Body of pancreas (tissue), 4 donors: Measurements from ENCODE around the gene NBDY. TPM values are rescaled to one million over a fixed set of nuclear protein-coding genes. Genes with fewer than 3 reads are reported as not detected.

ENCODE experiments used
- ATAC-seq: fragments of 150-250 bp; one replicate; pipeline ENCODE4 v1.9.1; 2016
- DNase-seq, 4 donors: peaks; one replicate each; pipeline ENCODE4 v3.0.0-alpha.2; 2019
- H3K27ac ChIP-seq, 4 donors: fragments of 200-600 bp; sonication (generic); 1 replicate in 3 of 4; 2 replicates in 1 of 4; pipeline versions ENCODE4 v1.5.1 to v1.6.1; 2016 to 2019; ENCODE audit warnings: mild to moderate bottlenecking in 1 of 4, mixed read lengths in 1 of 4, moderate library complexity in 1 of 4
- H3K27me3 ChIP-seq, 2 donors: fragments of 200-600 bp; sonication (generic); one replicate each; pipeline ENCODE4 v1.6.0; 2016; ENCODE audit warnings: mild to moderate bottlenecking in 1 of 2
- H3K36me3 ChIP-seq, 2 donors: fragments of 200-600 bp; sonication (generic); replicated peaks in 1 of 2; 2 replicates each; pipeline ENCODE4 v1.5.1; 2016; ENCODE audit warnings: low read depth in 2 of 2; ENCODE audit not compliant: insufficient read depth in 1 of 2
- H3K4me1 ChIP-seq: fragments of 200-600 bp; sonication (generic); one replicate; pipeline ENCODE4 v1.6.0; 2016
- H3K4me3 ChIP-seq, 2 donors: fragments of 200-600 bp; sonication (generic); 1 replicate in 1 of 2; 2 replicates in 1 of 2; pipeline ENCODE4 v1.5.1; 2016 to 2019
- H3K9me3 ChIP-seq, 3 donors: fragments of 200-600 bp; sonication (generic); 1 replicate in 2 of 3; 2 replicates in 1 of 3; pipeline ENCODE4 v1.5.1; 2016
- CTCF ChIP-seq, 7 experiments: fragments of 450-650 bp in 4 of 7; fragments of 200-600 bp in 3 of 7; sonication (generic) in 3 of 7; IDR thresholded peaks; one replicate each; pipeline ENCODE4 v1.5.1; 2016 to 2019; ENCODE audit warnings: antibody characterized with exemption in 7 of 7
- POLR2A ChIP-seq, 3 donors: fragments of 450-650 bp; IDR thresholded peaks; one replicate each; pipeline ENCODE4 v1.6.1; 2016; ENCODE audit warnings: antibody characterized with exemption in 3 of 3, mild to moderate bottlenecking in 2 of 3
- WGBS, 2 donors: methylation state at CpG; one replicate each; pipeline ENCODE4 v1.1.5; 2017; 5-methylcytosine and 5-hydroxymethylcytosine counted together
- intact Hi-C: fragments of 100-400 bp; cut with DNase I; formaldehyde crosslinking; loops from one replicate; pipeline ENCODE4 v1.15.1; 2023
- total RNA-seq, 2 donors: library from RNA; depleted of rRNA; stranded (reverse); fragments of >200 nt; gene quantifications; one replicate each; pipeline ENCODE4 v1.1.0, GENCODE V29; 2016

NBDY gene
- total RNA-seq, 2 donors from 2014 or later: 3.6 to 12.2 TPM

GRCh38 chrX:56796641-56797395 lies 67.8 kb downstream of the NBDY start:
- intact Hi-C loops: no loop called here
- Histone ChIP-seq H3K4me1 (peaks cover 8% of the 10 kb centered on the region), H3K4me3 (no peak overlapping the region), H3K36me3 (no peaks in the 10 kb centered on the region), H3K27ac (no peak overlapping the region), H3K27me3 (no peaks in the 10 kb centered on the region), H3K9me3 (no peaks in the 10 kb centered on the region)
- TF ChIP-seq CTCF (IDR thresholded peaks at IDR 0.05) (no peak), POLR2A (IDR thresholded peaks at IDR 0.05) (no peak)
- WGBS, 2 donors: 83 to 89% methylated on average over 4 of the region's 4 CpGs
- DNase-seq (no peak), ATAC-seq (no peak)

- Histone ChIP-seq H3K36me3 (no peaks in the 10 kb centered on the region), H3K4me1 (peaks cover 8% of the 10 kb centered on the region), H3K27me3 (no peaks in the 10 kb centered on the region), H3K27ac (no peak overlapping the region), H3K9me3 (no peaks in the 10 kb centered on the region), H3K4me3 (no peak overlapping the region)
- ATAC-seq (no peak), DNase-seq (peak; percentile 16 to 70 (median 58))
- no peak for TF ChIP-seq CTCF (IDR thresholded peaks at IDR 0.05)
- no peak for TF ChIP-seq POLR2A (IDR thresholded peaks at IDR 0.05)
- intact Hi-C loops: no loop called here
- 7 to 33% methylated on average over 2 to 6 of the region's 6 CpGs for WGBS, 2 donors
These were observed 68.7 kb downstream of the NBDY start for GRCh38 chrX:56797574-56798338.

GRCh38 chrX:56798339-56798711 lies 69.3 kb downstream of the NBDY start:
- H3K27ac ChIP-seq: no peak overlapping the region

GRCh38 chrX:56798866-56799758 lies 70.1 kb downstream of the NBDY start:
- intact Hi-C loops: no loop called here
- peak in 2 of 7 experiments; percentile 65 to 66 for TF ChIP-seq CTCF (IDR thresholded peaks at IDR 0.05)
- no peak for TF ChIP-seq POLR2A (IDR thresholded peaks at IDR 0.05)
- Histone ChIP-seq H3K27me3 (no peaks in the 10 kb centered on the region), H3K4me3 (no peak overlapping the region), H3K9me3 (no peaks in the 10 kb centered on the region), H3K4me1 (peaks cover 8% of the 10 kb centered on the region), H3K27ac (no peak overlapping the region), H3K36me3 (no peaks in the 10 kb centered on the region)
- 91 to 92% methylated on average over 8 to 12 of the region's 13 CpGs for WGBS, 2 donors
- no peak for ATAC-seq
- DNase-seq: peak in 2 of 4 donors; percentile 71 to 75

More at GRCh38 chrX:56798339-56798711, 69.3 kb downstream of the NBDY start:
- TF ChIP-seq CTCF (IDR thresholded peaks at IDR 0.05) (no peak), POLR2A (IDR thresholded peaks at IDR 0.05) (no peak)
- Histone ChIP-seq H3K27me3 (no peaks in the 10 kb centered on the region), H3K4me1 (peaks cover 8% of the 10 kb centered on the region), H3K4me3 (no peak overlapping the region), H3K36me3 (no peaks in the 10 kb centered on the region), H3K9me3 (no peaks in the 10 kb centered on the region)
- DNase-seq: peak in 1 of 4 donors; percentile 20
- ATAC-seq: no peak
- intact Hi-C loops: no loop called here
- 39% methylated on average over 5 of the region's 5 CpGs; no CpG with 5 or more reads in 1 of the 2 donors for WGBS, 2 donors
